Lower leg skin (tissue), 4 donors: ENCODE measurements around the gene MLYCD. TPM values are rescaled to one million over a fixed set of nuclear protein-coding genes. Genes with fewer than 3 reads are reported as not detected.

ENCODE experiments used
- DNase-seq, 2 donors: peaks; one replicate each; pipeline ENCODE4 v3.0.0-alpha.2; 2019; ENCODE audit warnings: low spot score in 2 of 2
- H3K4me3 ChIP-seq: fragments of 200-600 bp; sonication (generic); 2 replicates; pipeline ENCODE4 v1.5.1; 2017; ENCODE audit warnings: mild to moderate bottlenecking, low read depth; ENCODE audit not compliant: poor library complexity, severe bottlenecking
- POLR2A ChIP-seq, 2 donors: fragments of 450-650 bp; IDR thresholded peaks; one replicate each; pipeline ENCODE4 v1.6.1; 2016 to 2017; ENCODE audit warnings: antibody characterized with exemption in 2 of 2, mild to moderate bottlenecking in 1 of 2, moderate library complexity in 1 of 2
- WGBS, 2 donors: methylation state at CpG; one replicate each; pipeline ENCODE4 v1.1.5; 2018; 5-methylcytosine and 5-hydroxymethylcytosine counted together
- intact Hi-C: fragments of 100-400 bp; cut with DNase I; formaldehyde crosslinking; loops from one replicate; pipeline ENCODE4 v1.15.0; 2023; ENCODE audit warnings: low total_unique reads
- total RNA-seq, 4 donors: library from RNA; depleted of rRNA; stranded (reverse); fragments of >200 nt; gene quantifications; one replicate each; pipeline ENCODE4 v1.1.0, GENCODE V29; 2016
- TF ChIP-seq, protein P1 (sequence below), 3 donors: fragments of 450-650 bp; IDR thresholded peaks; one replicate each; pipeline ENCODE4 v1.5.1; 2016; ENCODE audit warnings: antibody characterized with exemption in 3 of 3, mild to moderate bottlenecking in 3 of 3, moderate library complexity in 2 of 3

MLYCD gene
- total RNA-seq, 4 donors from 2014 or later, result 3.8 to 8.8 (median 5.2) TPM

GRCh38 chr16:83912519-83913244, 13.8 kb downstream of the MLYCD start:
- no peak for TF ChIP-seq POLR2A (IDR thresholded peaks at IDR 0.05)
- TF ChIP-seq, protein P1, sequence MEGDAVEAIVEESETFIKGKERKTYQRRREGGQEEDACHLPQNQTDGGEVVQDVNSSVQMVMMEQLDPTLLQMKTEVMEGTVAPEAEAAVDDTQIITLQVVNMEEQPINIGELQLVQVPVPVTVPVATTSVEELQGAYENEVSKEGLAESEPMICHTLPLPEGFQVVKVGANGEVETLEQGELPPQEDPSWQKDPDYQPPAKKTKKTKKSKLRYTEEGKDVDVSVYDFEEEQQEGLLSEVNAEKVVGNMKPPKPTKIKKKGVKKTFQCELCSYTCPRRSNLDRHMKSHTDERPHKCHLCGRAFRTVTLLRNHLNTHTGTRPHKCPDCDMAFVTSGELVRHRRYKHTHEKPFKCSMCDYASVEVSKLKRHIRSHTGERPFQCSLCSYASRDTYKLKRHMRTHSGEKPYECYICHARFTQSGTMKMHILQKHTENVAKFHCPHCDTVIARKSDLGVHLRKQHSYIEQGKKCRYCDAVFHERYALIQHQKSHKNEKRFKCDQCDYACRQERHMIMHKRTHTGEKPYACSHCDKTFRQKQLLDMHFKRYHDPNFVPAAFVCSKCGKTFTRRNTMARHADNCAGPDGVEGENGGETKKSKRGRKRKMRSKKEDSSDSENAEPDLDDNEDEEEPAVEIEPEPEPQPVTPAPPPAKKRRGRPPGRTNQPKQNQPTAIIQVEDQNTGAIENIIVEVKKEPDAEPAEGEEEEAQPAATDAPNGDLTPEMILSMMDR (IDR thresholded peaks at IDR 0.05), result no peak
- no peak overlapping the region for H3K4me3 ChIP-seq
- DNase-seq, result no peak
- intact Hi-C loops, result no loop called here
- 82 to 87% methylated on average over 12 of the region's 12 CpGs for WGBS, 2 donors

DNA sequence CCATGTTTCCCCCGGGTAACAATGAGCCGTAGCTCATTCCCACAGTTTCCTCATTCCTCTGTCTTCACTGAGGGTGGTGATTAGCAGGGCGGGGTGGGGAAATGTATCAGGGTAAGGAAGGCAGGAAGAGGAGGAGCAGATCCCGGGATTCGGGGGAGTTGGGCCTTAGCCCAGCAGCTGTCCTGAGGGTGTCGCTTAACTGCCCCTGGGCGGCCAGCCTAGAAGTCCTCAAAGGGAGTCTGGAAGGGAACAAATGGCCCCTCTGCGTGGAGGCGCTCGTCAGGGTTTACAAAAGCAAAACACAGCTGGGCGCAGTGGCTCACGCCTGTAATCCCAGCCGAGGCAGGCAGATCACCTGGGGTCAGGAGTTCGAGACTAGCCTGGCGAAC, 14.3 kb downstream of the MLYCD start:
- 77 to 82% methylated on average over 15 of the region's 15 CpGs for WGBS, 2 donors
- TF ChIP-seq, protein P1 (IDR thresholded peaks at IDR 0.05), result no peak
- no peak for TF ChIP-seq POLR2A (IDR thresholded peaks at IDR 0.05)
- intact Hi-C loops, result no loop called here
- H3K4me3 ChIP-seq, result no peak overlapping the region
- no peak for DNase-seq

DNA sequence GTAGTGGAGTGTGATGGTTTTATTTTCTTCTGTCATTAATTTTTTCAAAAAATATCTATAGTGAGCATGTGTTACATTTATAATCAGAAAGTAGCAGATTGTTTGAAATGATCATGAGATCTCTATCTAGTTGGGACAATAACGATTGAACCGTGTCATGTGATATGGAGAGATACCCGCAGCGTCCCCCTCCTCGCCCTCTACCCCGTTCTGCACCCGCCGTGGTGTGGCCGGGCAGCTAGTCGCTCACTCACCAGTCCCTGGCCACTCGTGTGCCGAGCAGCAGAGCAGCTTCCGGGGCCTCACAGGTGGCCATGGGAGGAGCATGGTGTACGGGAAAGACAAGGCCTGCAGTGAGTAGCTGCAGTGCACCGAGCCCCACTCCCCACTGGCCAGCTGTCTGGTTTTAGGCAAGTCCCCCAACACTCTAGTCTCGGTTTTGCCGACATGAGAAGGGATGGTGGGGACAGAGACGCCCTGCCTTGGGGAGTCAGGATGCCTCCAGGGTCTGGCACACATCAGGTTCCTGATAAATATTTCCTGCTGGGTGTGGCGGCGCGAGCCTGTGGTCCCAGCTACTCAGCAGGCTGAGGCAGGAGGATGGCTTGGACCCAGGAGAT, 15.3 kb downstream of the MLYCD start:
- TF ChIP-seq POLR2A (IDR thresholded peaks at IDR 0.05), result no peak
- TF ChIP-seq, protein P1 (IDR thresholded peaks at IDR 0.05), result no peak
- DNase-seq, result no peak
- intact Hi-C loops, result no loop called here
- H3K4me3 ChIP-seq, result no peak overlapping the region
- WGBS, 2 donors, result 86 to 90% methylated on average over 20 to 21 of the region's 21 CpGs

GRCh38 chr16:83915081-83915480, 16.2 kb downstream of the MLYCD start:
- intact Hi-C loops, result no loop called here
- H3K4me3 ChIP-seq, result no peak overlapping the region
- no peak for TF ChIP-seq POLR2A (IDR thresholded peaks at IDR 0.05)
- TF ChIP-seq, protein P1 (IDR thresholded peaks at IDR 0.05), result no peak
- WGBS, 2 donors, result 92 to 93% methylated on average over 21 to 22 of the region's 22 CpGs
- no peak for DNase-seq

DNA sequence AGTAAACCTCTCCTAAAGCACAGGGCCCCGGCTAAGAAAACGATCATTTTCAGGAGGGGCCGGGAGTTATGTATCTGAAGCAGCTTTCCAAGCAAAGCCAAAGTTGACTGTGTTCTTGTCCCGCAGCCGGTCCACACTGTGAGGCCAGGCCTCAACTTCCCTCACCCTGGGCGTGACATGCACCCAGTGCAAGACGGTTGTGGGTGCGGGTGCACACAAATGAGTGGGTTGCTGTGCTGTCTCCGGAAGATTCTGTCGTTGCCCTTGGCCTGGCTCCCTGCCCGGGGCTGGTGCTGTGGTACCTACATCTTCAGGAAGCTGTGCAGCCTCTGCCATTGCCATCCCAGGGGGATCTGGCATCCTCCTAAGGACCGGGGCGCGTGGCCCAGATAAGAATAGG, 16.6 kb downstream of the MLYCD start:
- H3K4me3 ChIP-seq, result no peak overlapping the region
- intact Hi-C loops, result no loop called here
- TF ChIP-seq, protein P1 (IDR thresholded peaks at IDR 0.05), result no peak
- TF ChIP-seq POLR2A (IDR thresholded peaks at IDR 0.05), result no peak
- 90 to 92% methylated on average over 14 of the region's 14 CpGs for WGBS, 2 donors
- no peak for DNase-seq
